Hepatocyte (in vitro differentiated cells): Measurements from ENCODE around the gene ARHGAP5.
"Not testable (repeated sequence)": the region's sequence is repeated elsewhere in the genome, so short reads cannot be mapped to it uniquely, and the experiment has no call there.

Source experiments
- EZH2 ChIP-seq: fragments of 200-600 bp; sonication (generic); IDR thresholded peaks from 2 replicates; pipeline ENCODE4 v1.6.1; 2016; ENCODE audit warnings: antibody characterized with exemption, mild to moderate bottlenecking, borderline replicate concordance
- EZH2phosphoT487 ChIP-seq: fragments of 200-600 bp; sonication (generic); IDR thresholded peaks from one replicate; pipeline ENCODE4 v1.6.1; 2018; ENCODE audit warnings: antibody characterized with exemption, mild to moderate bottlenecking, low read depth, moderate library complexity; ENCODE audit not compliant: unreplicated experiment, severe bottlenecking
- TF ChIP-seq, protein P1 (sequence below): fragments of 200-600 bp; sonication (generic); IDR thresholded peaks from 2 replicates; pipeline ENCODE4 v1.5.1; 2016; ENCODE audit warnings: antibody characterized with exemption, mild to moderate bottlenecking; ENCODE audit not compliant: poor library complexity

DNA sequence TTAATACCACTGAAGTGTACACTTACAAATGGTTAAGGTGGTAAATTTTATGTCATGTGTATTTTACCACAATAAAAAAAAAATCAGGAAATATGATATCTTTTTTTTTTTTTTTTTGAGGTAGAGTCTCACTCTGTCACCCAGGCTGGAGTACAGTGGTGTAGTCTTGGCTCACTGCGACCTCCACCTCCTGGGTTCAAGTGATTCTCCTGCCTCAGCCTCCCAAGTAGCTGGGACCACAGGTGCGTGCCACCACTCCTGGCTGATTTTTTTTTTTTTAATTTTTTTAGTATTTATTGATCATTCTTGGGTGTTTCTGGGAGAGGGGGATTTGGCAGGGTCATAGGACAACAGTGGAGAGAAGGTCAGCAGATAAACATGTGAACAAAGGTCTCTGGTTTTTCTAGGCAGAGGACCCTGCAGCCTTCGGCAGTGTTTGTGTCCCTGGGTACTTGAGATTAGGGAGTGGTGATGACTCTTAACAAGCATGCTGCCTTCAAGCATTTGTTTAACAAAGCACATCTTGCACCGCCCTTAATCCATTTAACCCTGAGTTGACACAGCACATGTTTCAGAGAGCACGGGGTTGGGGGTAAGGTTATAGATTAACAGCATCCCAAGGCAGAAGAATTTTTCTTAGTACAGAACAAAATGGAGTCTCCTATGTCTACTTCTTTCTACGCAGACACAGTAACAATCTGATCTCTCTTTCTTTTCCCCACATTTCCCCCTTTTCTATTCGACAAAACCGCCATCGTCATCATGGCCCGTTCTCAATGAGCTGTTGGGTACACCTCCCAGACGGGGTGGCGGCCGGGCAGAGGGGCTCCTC, 50.0 kb downstream of the ARHGAP5 start:
- TF ChIP-seq, protein P1, sequence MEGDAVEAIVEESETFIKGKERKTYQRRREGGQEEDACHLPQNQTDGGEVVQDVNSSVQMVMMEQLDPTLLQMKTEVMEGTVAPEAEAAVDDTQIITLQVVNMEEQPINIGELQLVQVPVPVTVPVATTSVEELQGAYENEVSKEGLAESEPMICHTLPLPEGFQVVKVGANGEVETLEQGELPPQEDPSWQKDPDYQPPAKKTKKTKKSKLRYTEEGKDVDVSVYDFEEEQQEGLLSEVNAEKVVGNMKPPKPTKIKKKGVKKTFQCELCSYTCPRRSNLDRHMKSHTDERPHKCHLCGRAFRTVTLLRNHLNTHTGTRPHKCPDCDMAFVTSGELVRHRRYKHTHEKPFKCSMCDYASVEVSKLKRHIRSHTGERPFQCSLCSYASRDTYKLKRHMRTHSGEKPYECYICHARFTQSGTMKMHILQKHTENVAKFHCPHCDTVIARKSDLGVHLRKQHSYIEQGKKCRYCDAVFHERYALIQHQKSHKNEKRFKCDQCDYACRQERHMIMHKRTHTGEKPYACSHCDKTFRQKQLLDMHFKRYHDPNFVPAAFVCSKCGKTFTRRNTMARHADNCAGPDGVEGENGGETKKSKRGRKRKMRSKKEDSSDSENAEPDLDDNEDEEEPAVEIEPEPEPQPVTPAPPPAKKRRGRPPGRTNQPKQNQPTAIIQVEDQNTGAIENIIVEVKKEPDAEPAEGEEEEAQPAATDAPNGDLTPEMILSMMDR = not testable (repeated sequence)
- not testable (repeated sequence) for TF ChIP-seq EZH2, EZH2phosphoT487
